Left renal pelvis (tissue), 4 donors: ENCODE data around the gene ALLC. TPM values are rescaled to one million over a fixed set of nuclear protein-coding genes. Genes with fewer than 3 reads are reported as not detected.
A peak's percentile ranks its signal among the peaks of the same experiment; 100 is the strongest.
"Not testable (repeated sequence)": the region's sequence is repeated elsewhere in the genome, so short reads cannot be mapped to it uniquely, and the experiment has no call there.

Experiments
- DNase-seq, 4 donors: peaks; one replicate each; pipeline ENCODE4 v3.0.0-alpha.2; 2013; ENCODE audit warnings: low read depth in 4 of 4, low spot score in 3 of 4
- polyA plus RNA-seq, 4 donors: library from polyadenylated mRNA; unstranded; fragments of 120-200 nt; gene quantifications; one replicate each; pipeline ENCODE4 v1.2.1, GENCODE V29; 2013; ENCODE audit not compliant: insufficient read length in 4 of 4

Gene ALLC
- polyA plus RNA-seq, 4 donors, result 0.68 TPM; not detected in 3

DNA sequence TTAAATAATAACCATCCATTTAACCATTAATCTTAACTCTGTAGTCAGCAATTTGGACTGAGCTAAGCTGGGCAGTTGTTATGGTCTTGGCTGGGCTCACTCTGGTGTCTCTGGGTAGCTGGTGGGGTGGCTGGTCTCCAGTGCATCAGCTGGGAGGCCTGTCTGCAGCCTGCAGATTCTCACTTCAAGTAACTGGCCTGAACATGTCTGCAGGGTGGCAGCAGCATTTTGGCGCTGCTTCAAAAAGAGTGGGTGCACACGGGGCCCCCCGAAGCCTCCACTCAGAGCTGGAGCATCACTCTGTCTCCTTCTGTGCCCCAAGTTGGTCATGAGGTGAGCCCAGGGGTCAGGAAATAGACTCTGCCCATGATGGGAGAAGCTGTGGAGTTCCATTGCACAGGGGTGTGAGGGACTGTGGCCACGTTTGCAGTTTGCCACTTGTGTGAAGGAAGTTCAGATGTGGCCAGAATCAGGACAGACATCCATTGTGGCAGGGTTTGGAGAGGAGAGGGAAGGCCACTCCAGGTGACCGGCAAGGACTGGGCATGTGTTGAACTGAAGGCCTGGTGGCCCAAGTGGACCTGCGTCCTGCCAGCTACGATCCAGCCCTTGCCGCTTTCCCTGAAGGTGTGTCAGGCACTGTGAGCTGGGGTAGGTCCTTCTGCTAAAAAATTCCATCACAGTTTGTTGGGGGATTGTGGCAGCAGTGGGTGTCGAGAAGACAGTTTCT, 4.9 kb upstream of the ALLC start:
- no peak for DNase-seq

DNA sequence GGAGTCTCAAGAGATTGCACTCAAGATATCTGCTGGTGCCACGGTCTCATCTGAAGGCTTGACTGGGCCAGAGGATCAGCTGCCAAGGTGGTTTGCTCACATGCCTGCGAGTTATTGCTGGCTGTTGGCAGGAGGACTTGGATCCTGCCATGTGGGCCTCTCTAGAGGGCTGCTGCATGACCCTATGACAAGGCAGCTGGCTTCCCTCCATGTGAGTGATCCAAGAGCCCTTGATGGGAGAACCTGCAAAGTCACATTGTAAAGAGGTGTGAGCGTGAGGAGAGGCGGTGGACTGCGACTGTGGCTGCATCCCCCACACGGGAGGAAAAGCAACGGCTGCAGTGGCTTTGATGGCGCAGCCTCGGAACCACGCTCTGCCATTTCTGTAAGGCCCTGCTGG, 4.0 kb upstream of the ALLC start:
- no peak for DNase-seq

DNA sequence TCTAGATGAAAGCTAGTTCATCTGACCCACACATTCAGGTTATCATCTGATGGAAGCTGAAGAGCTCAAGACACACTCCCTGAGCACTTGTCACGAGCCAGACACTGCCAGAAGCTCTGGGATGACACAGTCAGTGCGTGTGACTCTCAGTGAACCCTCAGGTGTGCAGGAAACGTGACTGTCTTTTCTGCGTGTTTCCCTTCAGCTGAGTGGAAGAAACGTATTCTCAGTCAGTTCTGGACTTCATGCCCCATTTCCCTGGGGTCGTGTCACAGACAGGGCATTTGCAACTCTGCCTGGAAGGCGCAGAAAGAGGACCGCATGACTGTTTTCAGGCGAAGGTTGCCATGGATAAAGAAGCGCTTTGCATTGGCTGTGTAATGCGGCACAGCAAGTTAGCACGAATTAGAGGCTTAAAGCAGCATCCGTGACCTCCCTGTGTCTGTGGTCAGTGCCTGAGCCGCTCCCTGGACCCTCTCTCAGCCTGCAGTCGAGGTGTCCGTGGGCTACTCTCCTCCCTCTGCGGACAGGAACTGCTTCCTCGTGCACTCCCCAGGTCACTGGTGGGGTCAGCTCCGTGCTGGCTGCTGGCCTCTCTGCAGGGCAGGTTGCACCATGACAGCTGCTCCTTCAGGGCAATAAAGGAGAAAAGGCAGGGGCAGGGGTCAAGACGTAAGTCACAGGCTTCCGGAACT, 3.3 kb upstream of the ALLC start:
- DNase-seq, result no peak

DNA sequence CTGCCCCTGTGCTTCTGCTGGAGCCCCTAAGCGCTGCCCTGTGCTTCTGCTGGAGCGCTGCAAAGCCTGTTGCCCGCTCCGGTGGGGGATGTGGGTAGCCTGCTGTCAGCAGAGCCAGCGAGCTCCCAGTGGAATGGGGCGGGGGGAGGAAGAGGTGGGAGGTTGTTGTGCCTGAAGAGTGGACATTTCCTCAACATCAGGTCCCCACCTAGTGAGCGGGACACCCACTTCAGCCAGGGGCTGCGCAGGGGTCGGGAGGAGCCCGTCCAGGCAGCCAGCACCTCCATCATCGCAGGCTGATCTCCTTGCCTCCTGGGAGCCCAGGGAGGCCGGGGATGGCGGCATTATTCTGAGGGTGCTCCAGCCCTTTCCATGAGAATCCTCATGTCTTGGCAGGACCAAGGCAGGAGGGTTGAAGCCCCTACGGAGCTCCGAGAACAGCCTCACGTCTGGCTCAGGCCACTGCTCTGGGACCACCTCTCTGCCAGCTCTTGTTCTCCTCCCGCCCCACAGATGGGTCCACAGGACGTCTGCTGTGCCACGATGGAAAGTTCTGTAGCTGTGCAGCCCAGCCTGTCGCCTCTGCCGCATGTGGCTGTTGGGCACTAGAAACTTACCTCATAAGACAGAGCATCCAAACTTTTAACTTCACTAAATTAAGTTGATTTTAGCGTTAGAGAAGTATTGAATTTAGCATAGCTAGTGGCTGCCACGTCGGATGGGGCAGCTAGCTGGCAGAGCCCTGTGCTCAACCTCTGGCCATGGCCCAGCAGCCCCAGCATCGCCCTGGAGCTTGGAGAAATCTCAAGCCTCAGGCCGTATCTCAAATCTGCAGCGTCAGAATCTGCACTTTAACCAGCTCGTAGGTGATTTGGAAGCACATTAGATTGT, 1.9 kb upstream of the ALLC start:
- DNase-seq, result no peak

DNA sequence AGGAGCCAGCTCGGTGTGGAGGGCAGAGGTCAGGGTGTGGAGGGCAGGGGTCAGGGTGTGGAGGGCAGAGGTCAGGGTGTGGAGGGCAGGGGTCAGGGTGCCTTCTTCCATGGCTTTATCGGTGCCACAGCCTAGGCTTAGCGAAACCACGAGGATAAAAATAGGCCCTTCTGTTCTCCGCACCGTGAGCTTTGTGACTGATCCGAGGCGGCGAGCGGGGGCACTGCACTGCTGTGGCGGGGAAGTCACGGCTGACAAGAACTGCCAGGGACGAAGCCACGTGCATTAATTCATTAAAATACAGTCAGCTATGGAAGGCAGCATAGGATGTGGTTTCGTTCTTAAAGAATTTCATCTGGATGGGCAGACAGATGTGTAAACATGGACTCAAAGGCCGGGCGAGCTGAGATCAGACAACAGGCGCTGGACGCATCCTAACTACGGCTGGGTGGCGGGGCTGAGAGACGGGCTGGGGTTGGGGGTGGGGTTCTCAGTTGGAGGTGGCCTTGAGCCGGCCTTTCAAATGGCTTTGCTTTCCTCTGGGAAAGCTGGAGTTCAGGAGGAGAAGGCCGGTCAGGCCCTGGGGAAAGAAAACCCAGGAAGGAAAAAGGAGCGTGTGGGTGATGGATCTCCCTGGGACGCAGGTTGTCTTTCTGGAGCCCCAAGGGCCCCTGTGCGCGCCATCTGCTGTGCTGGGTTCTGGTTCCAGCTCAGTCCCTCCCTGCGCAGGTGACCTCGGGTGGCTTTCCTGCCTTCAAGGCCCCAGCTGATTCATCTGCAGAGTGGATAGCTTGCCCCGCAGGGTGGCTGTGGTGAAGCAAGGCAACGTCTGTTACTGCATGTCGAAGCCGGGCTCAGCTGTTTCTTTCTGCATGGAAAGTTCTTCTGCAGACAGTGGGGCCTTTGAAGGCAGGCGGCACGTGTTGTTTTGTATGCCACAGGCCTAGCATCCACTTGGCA, 958 bp upstream of the ALLC start:
- peak in 1 of 4 donors; percentile 29 for DNase-seq

DNA sequence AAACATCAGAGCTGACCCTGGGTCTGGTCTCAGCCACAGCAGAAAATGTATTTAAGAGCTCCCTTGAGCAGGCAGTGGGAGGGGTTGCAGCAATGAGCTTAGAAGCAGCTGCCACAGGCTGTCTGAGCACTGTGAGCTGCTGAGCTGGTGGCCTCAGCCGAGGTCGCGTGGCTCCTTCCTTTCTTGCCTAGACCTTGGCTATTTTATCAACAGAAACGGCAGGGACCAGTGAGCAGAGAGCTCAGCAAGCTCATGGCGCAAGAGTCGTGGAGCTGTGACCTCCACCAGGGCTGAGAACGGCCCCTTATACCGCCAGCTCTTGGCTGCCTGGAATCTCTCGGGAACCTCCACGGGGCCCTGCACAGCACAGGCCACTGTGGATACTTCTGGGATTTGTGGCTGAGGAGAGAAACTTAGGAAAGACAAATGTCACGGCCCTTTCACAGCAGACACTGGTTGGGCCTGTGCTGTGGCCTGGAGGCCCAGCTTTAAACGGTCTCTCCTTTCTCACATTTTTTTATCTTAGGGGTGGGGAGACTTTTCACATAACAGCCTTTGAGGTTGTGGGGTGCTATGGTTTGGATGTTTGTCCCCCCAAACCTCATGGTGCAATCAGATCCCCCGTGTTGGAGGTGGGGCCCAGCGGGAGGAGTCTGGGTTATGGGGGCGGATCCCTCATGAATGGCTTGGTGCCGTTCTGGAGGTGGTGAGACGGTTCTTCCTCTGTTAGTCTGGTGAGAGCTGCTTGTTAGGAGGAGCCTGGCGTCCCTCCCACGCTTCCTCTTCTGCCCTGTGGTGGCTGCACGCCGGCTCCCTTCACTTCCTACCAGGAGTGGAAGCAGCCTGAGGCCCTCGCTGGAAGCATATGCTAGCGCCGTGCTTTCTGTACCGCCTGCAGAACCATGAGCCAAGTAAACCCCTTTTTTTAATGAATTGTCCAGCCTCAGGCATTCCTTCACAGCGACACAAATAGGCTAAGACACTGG, 1.7 kb downstream of the ALLC start:
- no peak for DNase-seq

DNA sequence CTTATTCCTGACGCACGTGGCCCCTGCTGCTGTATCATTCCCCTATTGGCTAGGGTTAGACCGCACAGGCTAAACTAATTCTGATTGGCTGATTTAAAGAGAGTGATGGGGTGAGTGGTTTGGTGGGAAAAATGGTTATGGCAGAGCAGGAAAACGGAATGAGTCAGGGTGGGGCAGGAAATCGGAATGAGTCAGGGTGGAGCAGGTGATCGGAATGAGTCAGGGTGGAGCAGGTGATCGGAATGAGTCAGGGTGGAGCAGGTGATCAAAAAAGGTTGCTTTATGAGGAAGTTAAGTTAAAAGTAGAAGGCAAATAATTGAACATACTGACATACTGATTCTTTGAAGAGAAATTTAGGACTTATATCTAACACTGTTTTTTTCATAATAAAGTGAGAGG, 2.6 kb downstream of the ALLC start:
- not testable (repeated sequence) for DNase-seq

DNA sequence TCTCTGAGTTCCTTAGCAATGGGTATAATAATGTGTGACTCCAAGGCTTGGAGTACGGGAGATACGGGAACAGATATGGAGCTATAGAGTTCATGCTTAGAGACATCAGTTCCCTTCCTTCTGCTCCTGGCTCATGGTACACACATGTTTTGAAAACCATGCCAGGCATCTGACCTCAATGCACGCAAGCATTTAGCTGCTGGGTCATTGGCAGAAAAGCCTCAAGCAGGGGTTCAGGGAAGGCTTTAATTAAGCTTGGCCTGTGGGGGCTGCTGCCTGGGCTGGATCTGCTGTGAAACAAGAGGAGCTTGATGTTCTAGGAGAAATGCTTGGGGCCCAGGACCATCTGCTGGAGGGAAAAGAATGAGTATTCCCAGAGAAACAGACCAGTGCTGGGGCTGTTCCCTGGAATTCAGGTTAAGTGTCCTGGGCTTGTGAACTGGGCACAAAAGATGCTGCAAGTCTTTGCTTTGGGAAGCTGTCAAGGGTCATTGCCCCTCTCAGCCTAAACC, 3.2 kb downstream of the ALLC start:
- DNase-seq, result no peak

DNA sequence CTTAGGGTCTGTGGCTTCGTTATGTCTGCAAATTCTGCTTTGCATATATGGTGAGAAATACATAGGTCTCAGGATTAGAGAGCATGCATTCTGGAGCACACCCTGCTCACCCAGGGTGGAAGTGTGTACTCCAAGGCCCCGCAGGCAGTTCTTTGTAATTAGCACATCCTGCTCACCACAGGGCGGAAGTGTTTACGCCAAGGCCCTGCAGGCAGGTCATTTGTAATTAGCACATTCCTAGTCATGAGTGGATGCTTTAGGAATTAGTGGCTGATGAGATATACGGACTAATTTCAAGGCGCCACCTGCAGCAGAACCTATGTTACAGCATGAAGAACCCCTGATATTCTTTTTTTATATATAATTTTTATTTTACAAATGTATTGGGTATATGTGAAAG, 4.2 kb downstream of the ALLC start:
- DNase-seq, result no peak

DNA sequence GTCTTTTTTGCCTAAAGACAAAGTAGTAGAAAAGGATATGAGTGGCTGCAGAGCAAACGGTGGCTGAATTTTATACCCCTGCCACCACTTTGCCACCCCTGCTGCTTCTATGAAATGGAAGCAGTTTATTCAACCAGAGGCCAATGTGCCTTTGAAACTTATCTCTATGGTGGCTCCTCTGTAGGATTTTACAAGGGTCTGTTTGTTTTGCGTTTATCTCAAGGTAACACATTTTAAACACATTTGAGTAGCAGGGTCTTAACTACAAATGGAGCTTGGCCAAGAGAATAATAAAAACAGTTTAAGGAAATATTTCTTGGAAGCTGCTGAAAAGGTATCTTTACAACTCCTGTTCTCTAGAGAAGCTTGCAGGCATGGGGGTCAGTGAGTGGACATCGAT, 6.1 kb downstream of the ALLC start:
- DNase-seq, result no peak

DNA sequence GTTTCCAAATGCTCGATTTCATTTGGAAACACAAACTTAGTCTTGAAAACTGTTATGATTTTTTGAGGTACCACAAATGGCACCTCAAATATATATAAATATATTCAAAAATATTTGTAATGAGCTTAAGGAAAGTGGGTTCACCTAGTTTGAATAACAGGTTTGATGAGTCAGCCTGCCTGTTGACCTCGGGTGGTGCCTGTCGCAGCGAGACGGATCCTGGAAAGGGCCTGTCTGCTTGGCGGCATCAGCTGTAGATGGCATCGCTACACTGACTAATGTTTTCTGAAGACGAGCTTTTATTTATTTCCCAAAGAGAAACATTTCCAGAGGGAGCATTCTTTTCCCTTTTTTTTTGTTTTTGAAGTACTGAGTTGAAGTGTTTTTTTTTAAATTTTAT, 6.9 kb downstream of the ALLC start:
- no peak for DNase-seq

DNA sequence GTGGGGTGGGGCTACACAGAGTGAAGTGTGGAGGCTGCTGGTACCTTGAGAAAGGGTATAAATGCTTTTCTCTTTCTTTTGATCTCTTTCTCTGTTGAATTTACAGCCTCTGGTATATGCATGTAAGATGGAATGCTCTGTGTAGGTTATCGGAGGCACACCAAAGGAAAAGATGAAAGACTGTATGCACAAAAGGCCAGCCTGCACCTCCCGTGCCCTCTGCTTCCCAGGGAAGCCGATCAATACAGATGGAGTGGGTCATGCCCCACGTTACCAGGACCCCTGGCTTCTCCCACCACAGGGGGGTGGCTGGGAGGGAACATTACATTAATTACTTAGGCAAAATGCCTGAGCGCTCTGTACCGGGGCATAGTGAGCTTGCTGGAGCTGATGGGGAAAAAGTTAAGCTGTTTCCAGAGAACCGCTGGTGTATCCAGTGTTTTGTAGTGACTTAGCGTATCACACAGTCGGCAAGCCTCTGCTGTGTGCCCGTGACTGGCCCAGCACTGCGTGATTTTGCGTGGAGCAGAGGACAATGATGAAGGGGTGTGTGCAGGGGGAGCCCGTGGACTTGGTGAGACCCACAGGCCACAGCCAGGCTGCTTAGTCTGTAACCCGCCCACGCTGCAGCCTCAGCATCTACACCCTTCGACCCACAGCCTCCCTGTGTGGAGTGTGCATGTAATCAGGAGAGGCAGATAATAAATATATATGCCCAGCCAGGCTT, 8.0 kb downstream of the ALLC start:
- no peak for DNase-seq

DNA sequence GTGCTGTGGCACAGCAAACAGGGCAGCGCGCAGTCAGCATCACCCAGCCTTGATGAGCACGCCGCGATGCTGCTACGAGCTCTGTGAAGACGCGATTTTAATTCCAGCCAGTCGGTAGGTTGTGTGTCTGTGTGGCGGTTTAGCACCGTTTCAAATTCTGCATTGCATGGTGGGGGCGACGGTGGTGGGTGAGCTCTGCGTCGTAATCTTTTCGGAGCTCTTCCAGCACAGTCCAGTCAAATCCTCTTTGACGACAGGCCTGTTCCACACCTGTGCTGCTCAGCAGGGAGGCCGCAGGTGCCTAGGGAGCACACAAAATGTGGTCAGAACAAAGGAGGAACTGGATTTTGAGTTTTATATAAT, 8.6 kb downstream of the ALLC start:
- no peak for DNase-seq

DNA sequence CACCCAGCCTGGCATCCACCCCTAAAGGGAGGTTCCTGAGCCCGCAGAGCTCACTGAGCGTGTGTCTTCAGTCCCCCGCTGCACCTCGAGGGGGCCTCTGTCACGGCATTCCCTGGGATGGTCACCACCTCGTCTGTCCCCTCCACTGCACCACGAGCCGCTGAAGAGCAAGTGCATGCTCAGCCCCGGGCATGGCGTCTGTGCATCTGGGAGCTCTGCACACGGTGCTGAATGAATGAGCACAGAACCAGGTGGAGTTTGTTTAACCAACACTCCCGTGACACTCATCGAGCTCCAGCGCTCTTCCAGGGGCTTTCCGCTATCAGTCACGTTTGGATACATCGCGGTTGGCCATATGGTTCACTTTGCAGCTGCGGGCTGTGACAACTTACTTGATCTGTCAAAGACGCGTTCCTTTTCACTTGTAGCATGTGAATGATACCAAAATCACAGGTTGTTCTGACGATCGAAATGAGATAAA, 9.2 kb downstream of the ALLC start:
- DNase-seq, result no peak

DNA sequence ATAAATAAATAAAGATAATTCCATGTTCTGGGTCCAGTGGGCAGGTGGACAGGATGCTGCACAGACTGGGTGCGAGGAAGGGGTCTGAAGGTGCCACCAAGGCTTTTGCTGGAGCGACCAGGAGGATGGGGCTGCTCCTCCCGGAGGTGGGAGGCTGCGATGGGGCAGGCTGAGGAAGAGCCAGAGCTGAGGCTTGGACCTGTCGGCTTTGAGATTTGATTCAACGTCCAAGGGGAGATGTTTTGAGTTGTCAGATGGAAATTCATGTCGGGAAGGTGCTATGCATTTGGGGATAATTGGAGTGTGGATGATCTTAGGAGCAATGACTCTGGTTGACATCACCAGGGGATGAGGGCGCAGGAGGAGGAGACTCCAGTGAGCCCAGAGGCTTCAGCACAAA, 11.7 kb downstream of the ALLC start:
- DNase-seq, result no peak

DNA sequence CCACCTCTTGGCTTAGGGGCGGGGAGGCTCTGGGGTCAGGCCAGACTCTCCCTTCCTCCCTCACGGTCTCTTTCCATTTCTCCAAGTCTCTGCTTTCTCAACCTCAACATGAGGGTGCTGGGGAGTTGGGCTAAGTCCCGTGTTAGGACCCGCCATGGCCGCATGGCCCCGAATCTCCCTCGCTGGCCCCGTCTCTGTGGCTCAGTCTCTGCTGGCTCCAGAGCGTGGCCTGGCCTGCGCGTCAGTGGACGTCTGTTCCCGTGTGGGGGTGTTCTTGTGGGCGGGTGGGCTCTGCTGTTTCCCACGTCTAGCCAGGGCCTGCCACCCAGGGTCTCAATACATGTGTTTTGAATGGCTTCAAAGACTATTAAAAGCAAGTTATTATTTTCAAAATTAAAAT, 12.4 kb downstream of the ALLC start:
- DNase-seq, result no peak

DNA sequence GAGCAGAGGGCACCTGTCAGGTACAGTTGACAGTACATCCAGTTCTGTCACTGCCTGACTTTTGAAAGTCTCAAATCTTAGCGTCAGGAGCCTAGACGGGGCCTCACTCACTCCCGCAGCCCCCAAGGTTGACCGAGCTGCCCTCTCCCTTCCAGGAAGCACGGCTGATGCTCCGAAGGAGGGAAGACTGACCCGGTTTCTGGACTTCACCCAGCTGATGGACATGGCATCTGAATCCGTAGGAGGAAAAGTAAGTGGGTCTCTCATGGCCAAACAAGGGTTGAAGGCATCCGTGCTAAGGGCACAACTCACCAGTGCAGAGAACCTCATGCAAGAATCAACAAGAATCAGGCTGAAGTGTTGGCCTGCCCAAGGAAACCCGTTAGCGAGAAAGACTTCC, 12.9 kb downstream of the ALLC start:
- no peak for DNase-seq
